ENCODE data around the gene FOXN3.

DNA sequence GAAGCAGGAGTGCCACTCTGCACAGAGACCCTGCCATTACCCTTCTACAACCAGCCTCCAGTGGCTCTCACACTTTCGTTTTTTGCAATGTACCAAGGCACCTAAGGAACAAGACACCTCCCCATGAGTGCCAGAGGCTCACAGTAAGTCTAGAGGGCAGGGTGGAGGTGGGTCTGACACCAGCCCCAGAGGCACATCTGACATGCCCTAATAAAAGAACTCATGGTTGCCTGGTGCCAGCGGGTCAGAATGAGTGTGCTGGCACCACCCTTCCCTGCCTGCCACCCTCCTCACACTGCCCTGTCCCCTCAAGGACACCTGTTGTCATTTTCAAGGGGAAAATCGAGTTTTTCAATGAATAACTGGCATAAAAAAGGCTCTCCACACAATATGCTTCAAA lies 161.2 kb downstream of the FOXN3 start:
- TF ChIP-seq CTCF (IDR thresholded peaks at IDR 0.05; ENCODE audit: extremely low read depth in 1 of 2, insufficient read depth in 1 of 2, low read depth in 1 of 2, low read length in 2 of 2) = no peak
- TF ChIP-seq POLR2AphosphoS5 (IDR thresholded peaks at IDR 0.05; ENCODE audit: insufficient read depth, low read depth, low read length) = no peak
- TF ChIP-seq JUN (IDR thresholded peaks at IDR 0.05; ENCODE audit: borderline replicate concordance, insufficient read depth, insufficient read length, low read depth) = no peak
- no peak for TF ChIP-seq EZH2 (IDR thresholded peaks at IDR 0.05; ENCODE audit: borderline replicate concordance, low read depth, low read length, severe bottlenecking)
